ENCODE results near the gene DAB2IP. TPM values are rescaled to one million over a fixed set of nuclear protein-coding genes. Genes with fewer than 3 reads are reported as not detected.

DAB2IP gene
- total and polyA plus RNA-seq, 4 donors = 19.4 to 75.0 (median 28.7) TPM

DNA sequence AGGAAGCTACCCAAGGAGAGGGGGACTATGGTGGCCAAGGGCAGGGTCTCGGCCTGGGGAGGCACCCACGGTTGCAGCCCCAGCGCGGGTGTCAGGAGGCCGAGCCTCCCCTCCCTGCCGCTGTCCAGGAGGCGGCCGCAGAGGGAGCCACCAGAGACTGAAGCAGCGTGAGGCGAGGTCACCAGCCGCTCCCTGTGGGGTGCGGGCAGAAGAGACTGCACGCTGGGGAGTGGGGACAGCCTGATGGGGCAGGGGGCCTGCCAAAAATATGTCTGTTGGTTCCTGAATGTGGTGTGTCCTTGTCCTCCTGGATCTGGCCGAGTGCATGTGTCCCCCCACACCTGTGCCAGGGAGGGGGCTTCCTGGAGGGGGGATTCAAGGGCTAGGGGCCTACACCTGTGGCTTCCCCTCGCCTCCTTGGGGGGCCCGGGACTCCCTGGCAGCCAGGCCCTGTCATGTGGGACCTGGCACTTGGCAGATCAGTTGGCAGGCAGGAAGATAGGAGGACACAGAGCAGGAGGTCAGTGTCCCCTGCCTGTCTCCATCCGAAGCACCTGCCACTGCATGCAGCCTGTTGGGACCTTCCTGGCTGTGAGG is 131.2 kb downstream of the DAB2IP start:
- no peak for TF ChIP-seq CTCF (IDR thresholded peaks at IDR 0.05; ENCODE audit: control extremely low read depth, extremely low read depth)
- Histone ChIP-seq H3K27ac (ENCODE audit: low read depth in 1 of 2, low read length in 1 of 2) (no peak overlapping the region), H3K4me3 (no peak overlapping the region), H3K4me1 (ENCODE audit: control insufficient read depth in 5 of 5, insufficient read depth in 5 of 5, low read length in 5 of 5) (peaks cover 0 to 28% (median 7%) of the 10 kb centered on the region in 5 donors), H3K36me3 (ENCODE audit: control insufficient read depth in 4 of 4, insufficient read depth in 4 of 4, low read length in 4 of 4) (peaks cover 3 to 37% (median 29%) of the 10 kb centered on the region in 4 donors), H3K27me3 (ENCODE audit: control insufficient read depth in 3 of 3, insufficient read depth in 3 of 3, low read length in 2 of 3) (no peaks in the 10 kb centered on the region), H3K9ac (ENCODE audit: insufficient read depth in 1 of 2, low read length in 2 of 2) (no peak overlapping the region), H3K9me3 (ENCODE audit: control insufficient read depth in 4 of 4, insufficient read depth in 3 of 4, low read length in 3 of 4) (no peaks in the 10 kb centered on the region)
- 94 to 95% methylated on average over 17 of the region's 17 CpGs for WGBS, 2 donors
- DNase-seq = no peak
- no peak for ATAC-seq (ENCODE audit: insufficient read depth, low FRiP score)

GRCh38 chr9:121783111-121783510 is 131.7 kb downstream of the DAB2IP start:
- Histone ChIP-seq H3K4me3 (no peak overlapping the region), H3K4me1 (ENCODE audit: control insufficient read depth in 5 of 5, insufficient read depth in 5 of 5, low read length in 5 of 5) (peaks cover 0 to 28% (median 7%) of the 10 kb centered on the region in 5 donors), H3K9ac (ENCODE audit: insufficient read depth in 1 of 2, low read length in 2 of 2) (no peak overlapping the region), H3K27ac (ENCODE audit: low read depth in 1 of 2, low read length in 1 of 2) (no peak overlapping the region), H3K36me3 (ENCODE audit: control insufficient read depth in 4 of 4, insufficient read depth in 4 of 4, low read length in 4 of 4) (peaks cover 3 to 37% (median 24%) of the 10 kb centered on the region in 4 donors), H3K9me3 (ENCODE audit: control insufficient read depth in 4 of 4, insufficient read depth in 3 of 4, low read length in 3 of 4) (no peaks in the 10 kb centered on the region), H3K27me3 (ENCODE audit: control insufficient read depth in 3 of 3, insufficient read depth in 3 of 3, low read length in 2 of 3) (no peaks in the 10 kb centered on the region)
- DNase-seq = no peak
- no peak for TF ChIP-seq CTCF (IDR thresholded peaks at IDR 0.05; ENCODE audit: control extremely low read depth, extremely low read depth)
- 90 to 93% methylated on average over 2 of the region's 2 CpGs for WGBS, 2 donors
- ATAC-seq (ENCODE audit: insufficient read depth, low FRiP score) = no peak

DNA sequence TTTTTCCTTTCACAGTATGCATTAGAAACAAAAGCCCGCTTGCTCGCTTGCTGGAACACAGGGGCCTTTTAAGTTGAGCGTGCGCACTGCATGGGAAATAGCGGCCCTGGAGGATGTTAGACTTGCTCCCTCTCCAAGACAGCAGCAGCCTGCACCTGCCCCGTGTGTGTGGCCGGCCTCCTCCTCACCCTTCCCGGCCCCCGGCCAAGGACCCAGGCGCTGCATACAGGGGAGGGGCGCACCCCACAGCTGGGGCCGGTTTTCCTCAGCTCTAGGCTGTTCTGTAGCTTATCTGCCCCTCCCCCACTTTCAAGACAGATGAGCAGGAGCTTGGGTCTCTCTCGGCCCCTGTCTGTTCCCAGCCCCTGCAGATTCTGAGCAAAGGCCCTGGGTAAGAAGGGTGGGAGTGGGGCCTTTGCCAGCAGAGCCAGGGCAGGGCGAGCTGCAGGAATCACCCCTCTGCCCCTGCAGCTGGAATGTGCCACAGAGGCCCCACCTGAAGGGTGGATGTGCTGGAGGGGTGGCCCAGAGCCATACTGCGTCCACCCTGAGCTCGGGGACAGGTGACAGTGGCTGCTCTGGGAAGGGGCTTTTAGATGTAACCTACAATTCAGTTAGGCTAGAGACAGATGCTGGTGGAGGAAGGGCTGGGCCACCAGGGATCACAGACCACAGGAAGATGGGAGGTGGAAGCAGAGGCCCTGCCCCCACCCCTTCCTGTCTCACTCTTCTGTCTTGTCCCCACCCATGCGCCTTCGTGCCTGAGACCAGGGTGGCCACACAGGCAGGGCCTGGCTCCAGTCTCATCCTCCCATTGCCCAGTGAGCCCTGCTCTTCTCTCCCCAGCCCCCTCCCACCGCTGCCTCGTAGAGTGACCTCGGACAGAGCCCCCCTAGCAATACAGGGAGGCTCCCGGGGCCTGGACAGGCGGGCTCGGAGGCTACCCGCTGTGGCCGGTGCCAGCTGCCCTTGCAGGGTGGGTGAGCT is 132.4 kb downstream of the DAB2IP start:
- H3K36me3 ChIP-seq (ENCODE audit: control insufficient read depth in 4 of 4, insufficient read depth in 4 of 4, low read length in 4 of 4) = peaks cover 3 to 37% (median 19%) of the 10 kb centered on the region in 4 donors

More for the DNA sequence above, 132.4 kb downstream of the DAB2IP start:
- Histone ChIP-seq H3K9me3 (ENCODE audit: control insufficient read depth in 4 of 4, insufficient read depth in 3 of 4, low read length in 3 of 4) (no peaks in the 10 kb centered on the region), H3K9ac (ENCODE audit: insufficient read depth in 1 of 2, low read length in 2 of 2) (no peak overlapping the region), H3K27ac (ENCODE audit: low read depth in 1 of 2, low read length in 1 of 2) (no peak overlapping the region), H3K4me3 (no peak overlapping the region), H3K4me1 (ENCODE audit: control insufficient read depth in 5 of 5, insufficient read depth in 5 of 5, low read length in 5 of 5) (peaks cover 0 to 35% (median 7%) of the 10 kb centered on the region in 5 donors), H3K27me3 (ENCODE audit: control insufficient read depth in 3 of 3, insufficient read depth in 3 of 3, low read length in 2 of 3) (no peaks in the 10 kb centered on the region)
- DNase-seq (peak in 2 of 3 donors; percentile 13 to 34), ATAC-seq (ENCODE audit: insufficient read depth, low FRiP score) (no peak)
- no peak for TF ChIP-seq CTCF (IDR thresholded peaks at IDR 0.05; ENCODE audit: control extremely low read depth, extremely low read depth)
- 78% methylated on average over 26 of the region's 26 CpGs for WGBS, 2 donors
